Fibroblast of pulmonary artery (primary cell): ENCODE results near the gene LAMB3.

Source experiments
- DNase-seq: peaks from one replicate; pipeline ENCODE4 v3.0.0-alpha.2; 2010; ENCODE audit warnings: low read depth
- H3K4me3 ChIP-seq: replicated peaks from 2 replicates; pipeline ENCODE4 v1.5.1; 2011; ENCODE audit warnings: low read depth, mild to moderate bottlenecking, control low read depth, low read length, moderate library complexity
- TF ChIP-seq, protein P1 (sequence below): IDR thresholded peaks from 2 replicates; pipeline ENCODE4 v1.5.1; 2011; ENCODE audit warnings: mild to moderate bottlenecking, control low read depth, low read length, inconsistent platforms; ENCODE audit errors: missing control alignments

Gene LAMB3

DNA sequence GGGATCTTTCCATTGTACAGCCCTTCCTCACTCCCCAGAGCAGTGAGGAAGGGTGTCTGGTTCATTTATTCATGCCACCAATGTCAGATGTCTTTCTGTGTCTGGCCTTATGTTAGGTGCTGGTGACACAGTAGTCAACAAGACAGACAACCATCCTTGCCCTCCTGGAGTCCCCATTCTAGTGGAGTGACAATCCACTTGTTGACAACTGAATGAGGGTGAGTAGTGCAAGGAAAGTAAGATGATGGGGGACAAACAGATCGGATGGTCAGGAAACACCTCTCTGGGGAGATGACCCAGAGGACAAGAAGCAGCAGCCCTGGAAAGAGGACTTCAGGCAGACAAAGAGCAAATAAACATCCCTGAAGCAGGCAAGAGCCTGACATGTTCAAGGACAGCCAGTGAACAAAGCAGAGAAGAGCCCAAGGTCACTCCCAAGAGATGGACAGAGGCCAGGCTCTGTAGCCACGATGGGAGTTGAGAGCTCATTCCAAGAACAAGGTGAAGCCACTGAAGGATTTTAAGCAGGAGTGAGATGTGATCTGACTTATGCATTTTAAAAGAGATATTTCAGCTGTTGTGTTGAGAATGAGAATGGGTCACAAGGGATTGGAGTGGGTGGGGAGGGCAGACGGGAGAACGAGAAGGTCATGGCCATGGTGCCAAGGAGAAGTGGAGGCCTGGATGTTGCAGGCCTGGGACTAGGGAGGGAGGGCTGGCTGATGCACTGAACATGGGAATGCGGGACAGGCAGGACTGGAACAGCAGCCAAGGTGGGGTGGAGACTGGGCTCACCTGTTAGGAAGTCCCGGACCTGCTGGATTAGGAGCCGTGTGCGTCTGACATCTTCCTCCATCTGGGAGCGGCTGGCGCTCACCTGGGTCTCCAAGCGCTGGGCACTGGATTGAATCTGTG is 30.2 kb downstream of the LAMB3 start:
- DNase-seq, result no peak
- TF ChIP-seq, protein P1, sequence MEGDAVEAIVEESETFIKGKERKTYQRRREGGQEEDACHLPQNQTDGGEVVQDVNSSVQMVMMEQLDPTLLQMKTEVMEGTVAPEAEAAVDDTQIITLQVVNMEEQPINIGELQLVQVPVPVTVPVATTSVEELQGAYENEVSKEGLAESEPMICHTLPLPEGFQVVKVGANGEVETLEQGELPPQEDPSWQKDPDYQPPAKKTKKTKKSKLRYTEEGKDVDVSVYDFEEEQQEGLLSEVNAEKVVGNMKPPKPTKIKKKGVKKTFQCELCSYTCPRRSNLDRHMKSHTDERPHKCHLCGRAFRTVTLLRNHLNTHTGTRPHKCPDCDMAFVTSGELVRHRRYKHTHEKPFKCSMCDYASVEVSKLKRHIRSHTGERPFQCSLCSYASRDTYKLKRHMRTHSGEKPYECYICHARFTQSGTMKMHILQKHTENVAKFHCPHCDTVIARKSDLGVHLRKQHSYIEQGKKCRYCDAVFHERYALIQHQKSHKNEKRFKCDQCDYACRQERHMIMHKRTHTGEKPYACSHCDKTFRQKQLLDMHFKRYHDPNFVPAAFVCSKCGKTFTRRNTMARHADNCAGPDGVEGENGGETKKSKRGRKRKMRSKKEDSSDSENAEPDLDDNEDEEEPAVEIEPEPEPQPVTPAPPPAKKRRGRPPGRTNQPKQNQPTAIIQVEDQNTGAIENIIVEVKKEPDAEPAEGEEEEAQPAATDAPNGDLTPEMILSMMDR, result no peak
- no peak overlapping the region for H3K4me3 ChIP-seq

DNA sequence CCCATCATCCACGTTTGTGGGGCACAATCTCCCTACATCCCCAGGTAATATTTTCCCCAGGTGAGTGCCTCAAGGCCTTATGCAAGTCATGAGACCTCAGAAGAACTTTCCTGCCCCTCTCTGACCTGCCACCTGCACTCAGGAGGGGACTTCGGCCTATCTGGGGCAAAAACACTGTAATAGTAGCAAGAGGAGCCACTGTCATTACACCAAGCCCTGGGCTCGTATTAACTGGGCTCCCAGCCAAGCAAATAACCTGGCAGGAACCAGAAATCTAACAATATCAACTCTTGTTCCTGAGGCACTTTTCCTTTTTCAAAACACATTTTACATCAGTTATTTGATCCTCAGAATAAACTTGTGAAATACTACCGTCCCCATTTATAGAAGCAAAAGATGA is 30.9 kb downstream of the LAMB3 start:
- TF ChIP-seq, protein P1, result no peak
- DNase-seq, result no peak
- no peak overlapping the region for H3K4me3 ChIP-seq

DNA sequence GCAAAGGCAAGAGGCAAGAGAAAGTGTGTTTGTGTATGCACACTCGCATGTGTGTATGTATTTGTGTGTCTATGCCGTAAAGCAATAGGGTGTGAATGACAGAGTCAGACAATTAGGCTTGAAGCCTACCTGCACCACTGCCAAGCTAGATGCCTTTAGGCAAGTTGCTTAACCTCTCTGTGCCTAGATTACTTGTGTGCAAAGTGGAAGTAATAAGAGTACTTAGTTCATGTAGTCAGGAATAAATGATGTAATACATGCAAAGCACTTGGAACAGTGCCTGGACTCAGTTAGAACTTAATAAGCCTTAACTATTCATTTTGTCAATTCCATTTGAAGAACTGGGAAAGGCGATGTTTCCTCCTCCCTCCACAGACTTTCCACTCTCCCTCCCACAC is 31.7 kb downstream of the LAMB3 start:
- peak; percentile 45 for DNase-seq
- H3K4me3 ChIP-seq, result no peak overlapping the region
- TF ChIP-seq, protein P1, result no peak

DNA sequence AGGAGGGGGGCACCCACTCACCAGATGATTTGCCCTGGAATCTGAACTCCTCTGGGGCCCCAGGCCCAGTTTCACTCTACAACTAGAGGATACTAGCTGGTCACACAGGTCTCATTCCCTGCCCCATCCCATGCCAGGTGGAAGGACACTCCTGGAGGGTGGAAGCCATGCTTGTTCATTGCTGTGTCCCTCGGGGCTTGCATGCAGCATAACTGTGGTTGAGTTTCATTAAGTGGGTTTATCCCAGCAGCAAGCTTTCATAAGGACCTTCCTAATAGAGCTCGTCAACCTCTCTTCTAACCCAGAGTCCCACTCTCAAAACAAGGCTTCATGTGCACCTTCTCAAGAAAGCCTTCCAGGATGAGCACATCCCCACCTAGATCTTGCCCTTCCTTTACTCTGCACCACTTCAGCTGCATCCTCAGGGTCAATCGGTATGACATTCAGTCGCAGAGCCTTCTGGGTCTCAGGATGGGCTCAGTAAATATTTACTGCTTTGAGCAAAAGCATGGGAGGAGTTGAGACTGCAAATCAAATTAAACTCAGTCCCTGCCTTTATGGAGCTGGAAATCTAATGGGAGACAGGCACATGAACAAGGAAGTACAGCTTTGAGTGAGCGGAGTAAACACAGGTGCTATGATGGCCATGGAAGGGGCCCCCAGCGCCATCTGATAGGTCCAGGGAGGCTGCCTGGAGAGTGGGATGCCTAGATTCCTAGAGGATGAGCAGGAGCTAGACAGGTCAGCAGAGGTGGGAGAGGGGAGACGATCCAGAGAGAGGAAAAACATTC is 32.3 kb downstream of the LAMB3 start:
- TF ChIP-seq, protein P1, result no peak
- no peak overlapping the region for H3K4me3 ChIP-seq
- no peak for DNase-seq

DNA sequence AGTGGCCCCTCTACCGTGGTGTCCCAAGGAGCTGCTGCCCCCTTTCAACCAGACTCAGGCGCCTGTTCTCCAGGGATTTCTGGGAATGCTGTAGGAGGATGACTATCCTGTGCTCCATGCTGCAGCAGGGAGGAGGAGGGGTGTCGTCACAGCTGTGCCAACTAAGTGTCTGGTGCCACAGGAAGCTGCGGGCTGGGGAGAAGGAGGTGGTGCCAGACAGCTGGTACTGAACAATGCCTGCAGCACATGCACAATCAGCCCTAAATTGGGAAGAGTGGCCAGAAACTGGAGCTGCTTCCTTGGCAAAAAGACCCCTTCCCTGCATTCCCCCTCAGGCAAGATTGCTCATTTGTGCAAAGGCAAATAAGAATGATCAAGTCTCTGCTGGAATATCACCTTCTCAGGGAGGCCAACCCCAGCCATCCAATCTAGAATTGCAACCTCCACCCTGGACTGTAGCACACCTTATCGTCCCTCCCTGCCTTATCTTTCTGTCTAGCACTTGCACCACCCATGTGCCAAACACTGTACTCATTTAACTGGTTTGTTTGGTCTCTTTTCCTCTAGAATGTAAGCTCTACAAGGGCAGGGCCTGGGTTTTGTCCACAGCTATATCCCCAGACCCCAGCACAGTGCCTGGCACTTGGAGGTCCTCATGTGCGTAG is 33.3 kb downstream of the LAMB3 start:
- TF ChIP-seq, protein P1, result no peak
- H3K4me3 ChIP-seq, result no peak overlapping the region
- DNase-seq, result no peak

GRCh38 chr1:209618291-209618690 is 33.9 kb downstream of the LAMB3 start:
- TF ChIP-seq, protein P1, result no peak
- H3K4me3 ChIP-seq, result no peak overlapping the region
- no peak for DNase-seq
